Activated effector memory CD4-positive, alpha-beta T cell treated with Interleukin-2 at 50 U/mL for 16 hours (primary cell): ENCODE data around the gene KRTAP9-3.
"Not testable (repeated sequence)": the region's sequence is repeated elsewhere in the genome, so short reads cannot be mapped to it uniquely, and the experiment has no call there.

Experiments
- DNase-seq: peaks from one replicate; pipeline ENCODE4 v3.0.0-alpha.2; 2020

Gene KRTAP9-3

GRCh38 chr17:41232399-41233105 is at the start of gene KRTAP9-3:
Gene KRTAP9-3, plus strand, starts transcription at chr17:41232449. Its CDS starts 53 bp downstream, at chr17:41232502.
- not testable (repeated sequence) for DNase-seq

GRCh38 chr17:41184480-41184961 is 47.7 kb upstream of the KRTAP9-3 start, which contains the start of gene KRTAP4-1:
Gene KRTAP4-1, minus strand, starts transcription at chr17:41184911. Its CDS starts 57 bp downstream, at chr17:41184854.
- DNase-seq = no peak

- no peak for DNase-seq
These were observed 47.2 kb upstream of the KRTAP9-3 start for GRCh38 chr17:41185001-41185400.

DNA sequence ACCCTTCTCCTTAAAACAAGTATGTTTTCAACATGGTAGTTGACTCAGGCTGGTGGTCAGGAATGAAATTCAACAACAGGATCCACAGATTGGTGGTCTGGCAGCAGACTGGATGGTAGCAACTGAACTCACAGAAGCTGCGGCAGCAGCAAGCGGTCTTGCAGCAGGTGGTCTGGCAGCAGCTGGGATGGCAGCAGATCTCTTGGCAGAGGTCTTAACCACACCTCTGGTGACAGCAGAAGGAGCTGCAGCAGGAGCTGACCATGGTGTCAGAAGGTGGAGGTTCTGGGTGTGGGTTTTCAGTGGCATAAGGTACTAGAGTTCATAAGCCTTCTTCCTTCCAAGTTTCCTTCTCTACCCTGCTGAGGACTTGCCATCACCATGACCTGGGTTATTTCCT is 45.4 kb upstream of the KRTAP9-3 start:
- no peak for DNase-seq

DNA sequence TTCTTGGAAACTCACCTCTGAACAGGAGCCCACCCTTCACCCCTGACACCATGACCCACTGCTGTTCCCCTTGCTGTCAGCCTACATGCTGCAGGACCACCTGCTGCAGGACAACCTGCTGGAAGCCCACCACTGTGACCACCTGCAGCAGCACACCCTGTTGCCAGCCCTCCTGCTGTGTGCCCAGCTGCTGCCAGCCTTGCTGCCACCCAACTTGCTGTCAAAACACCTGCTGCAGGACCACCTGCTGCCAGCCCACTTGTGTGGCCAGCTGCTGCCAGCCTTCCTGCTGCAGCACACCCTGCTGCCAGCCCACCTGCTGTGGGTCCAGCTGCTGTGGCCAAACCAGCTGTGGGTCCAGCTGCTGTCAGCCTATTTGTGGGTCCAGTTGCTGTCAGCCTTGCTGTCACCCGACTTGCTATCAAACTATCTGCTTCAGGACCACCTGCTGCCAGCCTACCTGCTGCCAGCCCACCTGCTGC is 42.4 kb upstream of the KRTAP9-3 start, which contains the start of gene KRTAP9-1:
Gene KRTAP9-1 (plus strand): TSS at position 51 of the 482 bp plus-strand sequence. CDS start 0 bp downstream, at position 51.
- not testable (repeated sequence) for DNase-seq

GRCh38 chr17:41190328-41190727 is 41.9 kb upstream of the KRTAP9-3 start:
- DNase-seq = no peak

GRCh38 chr17:41196068-41196467 is 36.2 kb upstream of the KRTAP9-3 start:
- DNase-seq = no peak

- no peak for DNase-seq
These were observed 32.7 kb upstream of the KRTAP9-3 start for GRCh38 chr17:41199421-41200078.

DNA sequence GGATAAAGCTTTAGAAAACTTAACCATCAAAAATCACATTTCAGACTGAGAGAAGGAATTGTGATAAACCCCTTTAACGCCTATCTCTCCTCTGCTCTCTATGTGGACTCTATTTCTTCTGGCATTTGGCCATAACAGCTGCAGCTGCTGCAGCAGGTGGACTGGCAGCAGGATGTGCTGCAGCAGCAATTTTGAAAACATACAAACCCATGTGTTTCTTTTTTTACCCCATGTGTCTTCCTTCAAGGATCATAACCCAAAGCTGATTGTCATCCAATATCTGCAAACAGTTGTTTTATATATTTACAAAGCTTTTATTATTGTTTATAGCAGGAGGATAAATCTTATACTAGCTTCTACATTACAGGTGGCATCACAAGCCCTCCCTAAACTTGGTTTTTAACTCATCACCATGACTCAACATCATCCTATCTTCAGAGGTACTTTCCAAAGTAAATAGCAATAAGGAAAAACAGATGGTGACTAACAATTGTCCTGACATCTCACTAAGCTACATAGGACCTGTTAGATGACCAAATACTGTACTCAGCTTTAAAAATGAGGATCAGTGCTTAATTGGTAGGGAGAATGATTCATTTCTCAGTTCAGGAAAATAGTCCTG is 20.3 kb upstream of the KRTAP9-3 start:
- DNase-seq = no peak

GRCh38 chr17:41212524-41213169 is 19.6 kb upstream of the KRTAP9-3 start:
- DNase-seq = no peak

DNA sequence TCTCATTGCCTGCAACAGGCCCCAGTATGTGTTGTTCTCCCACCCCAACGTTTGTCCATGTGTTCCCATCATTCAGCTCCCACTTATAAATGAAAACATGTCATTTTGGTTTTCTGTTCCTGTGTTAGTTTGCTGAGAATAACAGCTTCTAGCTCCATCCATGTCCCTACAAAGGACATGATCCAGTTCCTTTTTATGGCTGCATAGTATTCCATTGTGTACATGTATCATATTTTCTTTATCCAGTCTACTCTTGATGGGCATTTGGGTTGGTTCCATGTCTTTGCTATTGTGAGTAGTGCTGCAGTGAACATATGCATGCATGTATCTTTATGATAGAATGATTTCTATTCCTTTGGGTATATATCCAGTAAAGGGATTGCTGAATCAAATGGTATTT is 16.6 kb upstream of the KRTAP9-3 start:
- DNase-seq = no peak

DNA sequence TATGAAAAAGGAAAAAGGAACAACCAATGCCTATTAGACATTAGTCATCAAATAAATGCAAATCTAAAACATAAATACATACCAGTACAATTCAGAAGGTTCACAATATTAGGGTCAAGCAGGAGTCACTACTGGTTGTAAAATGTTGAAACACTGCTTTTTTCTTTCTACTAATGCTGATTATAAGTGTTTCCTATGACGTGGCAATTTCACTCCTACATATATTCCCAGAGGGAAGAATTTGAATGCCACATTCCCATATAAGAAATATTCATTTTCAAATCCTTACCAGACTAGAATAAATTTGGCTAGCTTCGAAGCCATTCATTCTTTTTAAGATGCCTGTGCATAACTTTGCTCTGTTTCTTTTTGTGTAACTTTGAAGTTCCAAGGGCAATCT is 8.4 kb upstream of the KRTAP9-3 start:
- no peak for DNase-seq

- no peak for DNase-seq
These were observed 6.2 kb upstream of the KRTAP9-3 start for GRCh38 chr17:41226051-41226450.

- not testable (repeated sequence) for DNase-seq
These were observed 5.6 kb upstream of the KRTAP9-3 start, which contains the start of gene KRTAP9-2 for GRCh38 chr17:41226598-41227095. Gene KRTAP9-2, plus strand, starts transcription at chr17:41226648. Its CDS starts 7 bp downstream, at chr17:41226655.

DNA sequence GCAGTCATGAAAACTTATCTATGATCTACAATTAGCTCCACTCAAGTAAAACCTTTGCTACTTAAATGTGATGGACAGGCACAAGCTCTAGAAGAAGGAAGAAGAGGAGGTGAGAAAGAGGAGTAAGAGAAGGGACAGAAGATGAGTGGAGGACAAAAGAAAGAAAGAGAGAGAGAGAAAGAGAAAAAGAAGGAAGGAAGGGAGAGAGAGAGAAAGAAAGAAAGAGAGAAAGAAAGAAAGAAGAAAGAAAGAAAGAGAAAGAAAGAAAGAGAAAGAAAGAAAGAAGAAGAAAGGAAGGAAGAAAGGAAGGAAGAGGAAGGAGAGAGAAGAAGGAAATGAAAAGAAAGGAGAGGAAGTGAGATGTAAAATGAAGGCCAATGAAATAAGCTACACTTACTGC is 2.2 kb upstream of the KRTAP9-3 start:
- no peak for DNase-seq

GRCh38 chr17:41231731-41232130 is 518 bp upstream of the KRTAP9-3 start:
- DNase-seq = no peak

DNA sequence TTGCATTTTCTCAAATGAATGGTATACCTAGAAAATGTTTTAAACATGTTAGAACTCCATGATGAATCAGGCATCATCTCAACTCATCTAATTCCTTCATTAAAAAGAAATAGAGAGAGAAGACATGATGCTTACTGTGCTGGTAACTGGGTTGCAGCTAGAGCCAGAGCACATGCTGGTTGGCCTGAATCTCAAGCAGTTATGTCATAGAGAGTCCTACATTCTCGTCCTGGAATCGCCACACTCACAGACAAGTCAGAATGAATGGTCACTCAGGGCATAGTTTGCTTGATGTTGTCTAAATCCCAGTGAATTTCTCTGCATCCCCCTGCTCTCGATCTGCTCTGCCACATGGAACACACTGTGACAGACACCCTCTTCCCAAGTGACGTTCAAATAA is 4.9 kb downstream of the KRTAP9-3 start:
- not testable (repeated sequence) for DNase-seq

GRCh38 chr17:41237949-41238437 is 5.7 kb downstream of the KRTAP9-3 start, which contains the start of gene KRTAP9-8:
Gene KRTAP9-8, plus strand, starts transcription at chr17:41237999. Its CDS starts 53 bp downstream, at chr17:41238052.
- not testable (repeated sequence) for DNase-seq

DNA sequence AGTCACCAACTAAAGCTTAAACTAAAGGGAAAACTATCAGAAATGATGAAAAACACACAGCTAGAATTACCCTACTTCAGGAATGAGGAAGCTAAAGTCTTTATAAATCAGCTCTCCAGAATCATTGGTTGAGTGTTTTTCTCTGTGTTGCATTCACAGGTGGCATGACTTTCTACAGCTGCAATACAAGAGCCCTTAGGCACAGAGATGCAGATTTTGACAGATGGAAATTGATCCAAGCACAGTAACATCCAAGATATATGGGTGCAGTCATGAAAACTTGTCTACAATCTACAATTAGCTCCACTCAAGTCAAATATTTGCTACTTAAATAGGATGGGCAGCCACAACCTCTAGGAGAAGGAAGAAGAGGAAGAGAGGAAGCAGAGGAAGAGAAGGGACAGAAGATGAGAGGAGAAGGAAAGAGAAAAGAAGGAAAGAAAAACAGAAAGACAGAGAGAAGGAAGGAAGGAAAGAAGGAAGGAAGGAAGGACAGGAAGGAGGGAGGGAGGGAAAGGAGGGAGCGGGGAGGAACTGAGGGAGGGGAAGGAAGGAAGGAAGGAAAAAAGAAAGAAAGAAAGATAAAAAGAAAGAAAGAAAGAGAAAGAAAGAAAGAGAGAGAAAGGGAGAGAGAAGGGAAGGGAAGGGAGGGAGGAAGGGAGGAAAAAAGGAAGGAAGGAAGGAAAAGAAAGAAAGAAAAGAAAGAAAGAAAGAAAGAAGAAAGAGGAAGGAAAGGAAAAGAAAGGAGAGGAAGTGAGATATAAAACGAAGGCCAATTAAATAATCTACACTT is 14.9 kb downstream of the KRTAP9-3 start:
- DNase-seq = not testable (repeated sequence)

GRCh38 chr17:41249637-41250240 is 17.5 kb downstream of the KRTAP9-3 start, which contains the start of gene KRTAP9-4:
Gene KRTAP9-4, plus strand, starts transcription at chr17:41249687. Its CDS starts 34 bp downstream, at chr17:41249721.
- not testable (repeated sequence) for DNase-seq

DNA sequence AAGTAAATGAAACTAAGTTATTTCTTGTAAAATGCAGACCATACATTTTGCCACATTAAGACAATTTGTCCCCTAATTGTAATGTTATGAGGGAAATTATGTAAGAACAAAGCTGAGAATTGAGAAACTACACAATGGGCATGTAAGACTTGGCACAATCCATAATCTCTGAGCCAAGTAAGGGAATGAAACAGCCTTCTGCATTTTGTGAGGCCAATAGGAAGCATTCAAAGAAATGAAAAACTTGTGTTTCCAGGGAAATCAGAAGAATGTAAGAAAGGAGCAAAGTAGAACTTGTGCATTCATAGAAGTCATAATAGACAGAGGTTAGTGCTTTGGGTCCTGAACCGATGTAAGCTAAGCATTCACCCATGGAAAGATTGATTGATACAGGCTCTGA is 19.0 kb downstream of the KRTAP9-3 start:
- no peak for DNase-seq
